G401.6 (cell line): ENCODE data around the gene SNAPC2.
"Not testable (repeated sequence)": the region's sequence is repeated elsewhere in the genome, so short reads cannot be mapped to it uniquely, and the experiment has no call there.

ENCODE experiments used
- FAIRE-seq: peaks from 2 replicates; lab custom pipeline; 2012; peaks lifted over from hg19 to GRCh38; lab: Jason Lieb, UNC

SNAPC2 gene

DNA sequence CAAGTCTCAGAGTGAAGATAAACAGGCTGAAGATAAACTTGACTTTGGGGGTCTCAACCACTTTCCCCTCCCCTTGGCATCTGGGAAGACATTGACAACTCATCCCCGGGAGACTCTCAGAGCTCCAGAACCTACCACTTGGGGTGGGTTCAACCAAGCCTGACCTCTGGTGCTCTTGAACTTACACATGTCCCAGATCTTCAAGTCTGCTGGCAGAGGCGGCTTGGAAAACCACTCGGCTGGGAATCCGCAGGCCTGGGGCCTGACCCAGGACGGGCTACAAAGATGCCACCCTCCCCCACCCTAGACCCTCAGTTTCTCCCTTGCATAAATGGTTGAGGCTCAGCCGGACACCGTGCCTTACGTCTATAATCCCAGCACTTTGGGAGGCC lies 31.3 kb upstream of the SNAPC2 start:
- no peak for FAIRE-seq

- FAIRE-seq: not testable (repeated sequence)
Observed at GRCh38 chr19:7893362-7894101, 26.6 kb upstream of the SNAPC2 start.

GRCh38 chr19:7894612-7895309 lies 25.4 kb upstream of the SNAPC2 start:
- FAIRE-seq: no peak

- FAIRE-seq: no peak
Observed at GRCh38 chr19:7895565-7895964, 24.6 kb upstream of the SNAPC2 start.

GRCh38 chr19:7897292-7897691 lies 22.8 kb upstream of the SNAPC2 start:
- FAIRE-seq: no peak

DNA sequence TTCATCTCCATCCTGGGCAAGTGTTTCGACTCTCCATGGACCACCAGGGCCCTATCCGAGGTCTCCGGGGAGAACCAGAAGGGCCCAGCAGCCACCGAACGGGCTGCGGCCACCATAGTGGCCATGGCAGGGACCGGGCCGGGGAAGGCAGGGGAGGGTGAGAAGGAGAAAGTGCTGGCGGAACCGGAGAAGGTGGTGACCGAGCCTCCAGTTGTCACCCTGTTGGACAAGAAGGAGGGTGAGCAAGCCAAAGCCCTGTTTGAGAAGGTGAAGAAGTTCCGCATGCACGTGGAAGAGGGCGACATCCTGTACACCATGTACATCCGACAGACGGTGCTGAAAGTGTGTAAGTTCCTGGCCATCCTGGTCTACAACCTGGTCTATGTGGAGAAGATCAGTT lies 21.2 kb upstream of the SNAPC2 start:
- FAIRE-seq: no peak

DNA sequence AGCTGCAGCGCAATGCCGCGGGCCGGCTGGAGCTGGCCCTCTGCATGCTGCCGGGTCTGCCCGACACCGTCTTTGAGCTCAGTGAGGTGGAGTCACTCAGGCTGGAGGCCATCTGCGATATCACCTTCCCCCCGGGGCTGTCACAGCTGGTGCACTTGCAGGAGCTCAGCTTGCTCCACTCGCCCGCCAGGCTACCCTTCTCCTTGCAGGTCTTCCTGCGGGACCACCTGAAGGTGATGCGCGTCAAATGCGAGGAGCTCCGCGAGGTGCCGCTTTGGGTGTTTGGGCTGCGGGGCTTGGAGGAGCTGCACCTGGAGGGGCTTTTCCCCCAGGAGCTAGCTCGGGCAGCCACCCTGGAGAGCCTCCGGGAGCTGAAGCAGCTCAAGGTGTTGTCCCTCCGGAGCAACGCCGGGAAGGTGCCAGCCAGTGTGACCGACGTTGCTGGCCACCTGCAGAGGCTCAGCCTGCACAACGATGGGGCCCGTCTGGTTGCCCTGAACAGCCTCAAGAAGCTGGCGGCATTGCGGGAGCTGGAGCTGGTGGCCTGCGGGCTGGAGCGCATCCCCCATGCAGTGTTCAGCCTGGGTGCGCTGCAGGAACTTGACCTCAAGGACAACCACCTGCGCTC lies 20.3 kb upstream of the SNAPC2 start:
- FAIRE-seq: no peak

- no peak for FAIRE-seq
Observed at GRCh38 chr19:7900401-7900870, 19.7 kb upstream of the SNAPC2 start.

GRCh38 chr19:7900931-7901330 lies 19.2 kb upstream of the SNAPC2 start:
- FAIRE-seq: no peak

- no peak for FAIRE-seq
Observed at GRCh38 chr19:7901337-7901736, 18.8 kb upstream of the SNAPC2 start.

GRCh38 chr19:7902796-7903243 lies 17.3 kb upstream of the SNAPC2 start:
- FAIRE-seq: no peak

DNA sequence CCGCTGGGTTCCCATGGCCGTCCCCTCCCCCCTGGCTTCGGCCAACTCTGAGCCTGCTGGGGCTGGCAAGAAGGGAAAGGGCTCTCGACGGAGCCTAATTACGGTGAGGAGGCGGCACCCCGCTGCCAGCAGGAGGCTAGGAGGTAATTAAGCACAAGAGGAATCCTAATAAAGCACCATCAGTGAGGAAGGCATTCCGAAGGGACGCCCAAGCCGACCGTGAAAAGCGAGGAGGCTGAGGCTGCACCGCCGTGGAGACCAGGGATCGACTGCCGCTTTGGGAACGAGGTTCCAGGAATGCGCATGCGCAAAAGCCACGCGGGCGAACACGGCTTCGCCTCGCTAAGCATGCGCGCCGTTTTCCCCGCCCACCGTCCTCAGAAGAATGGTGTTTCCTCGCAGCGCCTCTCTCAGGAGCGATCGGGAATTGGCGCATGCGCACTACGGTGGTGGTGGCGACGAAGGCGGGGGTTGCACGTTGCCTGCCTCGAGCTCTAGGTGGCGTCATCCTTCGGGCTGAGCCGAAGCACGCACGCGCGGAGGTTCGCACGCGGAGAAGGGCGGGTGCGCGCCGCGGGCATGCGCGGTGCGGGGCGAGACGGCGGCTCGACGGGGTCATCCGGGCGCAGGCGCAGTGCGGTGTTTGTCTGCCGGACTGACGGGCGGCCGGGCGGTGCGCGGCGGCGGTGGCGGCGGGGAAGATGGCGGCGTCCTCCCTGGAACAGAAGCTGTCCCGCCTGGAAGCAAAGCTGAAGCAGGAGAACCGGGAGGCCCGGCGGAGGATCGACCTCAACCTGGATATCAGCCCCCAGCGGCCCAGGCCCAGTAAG lies 16.7 kb upstream of the SNAPC2 start, which contains the start of gene MAP2K7:
MAP2K7 (plus strand) TSS at position 634 of the 830 bp plus-strand sequence; CDS start at position 702, 68 bp downstream.
- FAIRE-seq: peak; percentile 98

DNA sequence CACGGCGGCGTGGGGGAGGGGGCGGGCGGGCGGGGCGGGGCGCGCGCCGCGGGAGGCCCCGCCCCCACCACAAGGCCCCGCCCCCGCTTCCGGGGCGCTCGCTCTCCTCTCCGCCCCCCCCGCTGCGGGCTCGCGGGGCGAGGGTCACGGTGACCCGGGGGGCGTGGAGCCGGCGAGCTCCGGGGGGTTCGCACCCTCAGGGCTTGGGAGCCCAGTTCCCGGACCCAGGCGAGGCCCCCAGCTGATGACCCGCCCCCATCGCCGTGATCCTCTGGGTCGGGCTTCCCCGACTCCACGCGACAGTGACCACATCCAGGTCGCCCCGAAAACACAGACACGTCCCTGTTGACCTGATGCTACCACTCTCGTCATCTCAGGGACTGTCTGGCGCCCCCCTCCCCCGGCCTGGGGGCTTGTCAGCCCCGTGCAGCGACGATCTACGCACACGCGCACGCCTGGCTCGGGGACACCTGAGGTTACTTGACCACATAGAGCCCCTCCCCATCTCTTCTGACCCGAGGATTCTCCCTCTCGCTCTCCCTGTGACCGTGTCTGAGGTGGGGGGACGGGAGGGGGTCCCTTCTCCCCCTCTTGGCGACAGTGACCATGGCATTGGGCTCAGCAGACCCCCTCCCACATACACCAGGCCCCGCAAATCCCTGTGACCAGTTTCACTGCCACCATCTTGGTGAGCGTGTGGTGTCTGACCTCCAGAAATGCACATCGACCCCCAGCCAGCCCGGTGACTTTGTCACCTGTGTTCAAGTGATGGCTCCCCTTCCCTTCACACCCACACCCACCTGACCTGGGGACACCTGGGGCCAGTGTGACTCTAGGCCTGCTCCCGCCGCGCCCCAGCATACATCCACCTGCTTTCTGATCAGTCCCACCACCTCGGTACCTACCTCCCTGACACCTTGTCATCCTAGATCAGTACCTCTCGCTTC lies 15.8 kb upstream of the SNAPC2 start:
- FAIRE-seq: no peak

GRCh38 chr19:7905268-7905667 lies 14.9 kb upstream of the SNAPC2 start:
- FAIRE-seq: no peak

- no peak for FAIRE-seq
Observed at GRCh38 chr19:7905859-7906258, 14.3 kb upstream of the SNAPC2 start.

DNA sequence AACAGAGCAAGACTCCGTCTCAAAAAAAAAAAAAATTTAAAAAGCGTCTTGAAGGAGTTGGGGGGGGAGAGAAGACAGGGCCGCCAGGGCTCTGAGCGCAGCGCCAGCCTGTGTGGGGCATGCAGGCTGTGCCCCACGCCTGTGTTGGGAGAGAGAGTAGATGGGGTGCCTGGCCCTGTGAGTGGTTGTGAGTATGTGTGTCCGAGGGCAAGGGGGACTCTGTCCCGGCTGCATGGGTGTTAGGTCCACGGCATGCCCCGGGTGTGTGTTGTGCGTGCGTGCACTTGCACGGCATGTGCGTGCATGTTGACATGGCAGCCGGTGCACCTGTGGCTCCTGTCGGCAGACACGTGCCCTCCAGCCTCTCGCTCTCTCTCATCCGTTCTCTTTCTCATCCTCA lies 13.0 kb upstream of the SNAPC2 start:
- FAIRE-seq: no peak

DNA sequence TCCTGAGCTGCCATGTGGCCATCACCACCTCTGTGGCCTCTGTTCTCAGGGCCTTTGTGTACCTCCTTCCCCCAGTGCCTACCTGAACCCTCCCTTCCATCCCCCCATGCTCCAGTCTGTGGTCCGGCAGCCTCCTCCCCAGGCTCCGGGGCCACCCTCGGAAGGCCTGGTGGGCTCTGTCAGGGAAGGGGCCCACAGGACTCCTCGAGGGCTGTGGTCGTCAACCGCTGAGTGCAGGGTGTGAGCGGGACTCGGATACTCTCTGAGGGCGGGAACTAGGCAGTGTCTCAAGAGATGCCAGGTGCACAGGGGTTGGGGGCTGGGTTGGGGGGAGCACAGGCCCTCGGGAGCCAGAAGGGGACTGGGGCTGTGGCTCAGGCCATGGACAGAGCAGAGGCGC lies 12.6 kb upstream of the SNAPC2 start:
- no peak for FAIRE-seq

GRCh38 chr19:7908078-7908699 lies 11.9 kb upstream of the SNAPC2 start:
- FAIRE-seq: no peak

DNA sequence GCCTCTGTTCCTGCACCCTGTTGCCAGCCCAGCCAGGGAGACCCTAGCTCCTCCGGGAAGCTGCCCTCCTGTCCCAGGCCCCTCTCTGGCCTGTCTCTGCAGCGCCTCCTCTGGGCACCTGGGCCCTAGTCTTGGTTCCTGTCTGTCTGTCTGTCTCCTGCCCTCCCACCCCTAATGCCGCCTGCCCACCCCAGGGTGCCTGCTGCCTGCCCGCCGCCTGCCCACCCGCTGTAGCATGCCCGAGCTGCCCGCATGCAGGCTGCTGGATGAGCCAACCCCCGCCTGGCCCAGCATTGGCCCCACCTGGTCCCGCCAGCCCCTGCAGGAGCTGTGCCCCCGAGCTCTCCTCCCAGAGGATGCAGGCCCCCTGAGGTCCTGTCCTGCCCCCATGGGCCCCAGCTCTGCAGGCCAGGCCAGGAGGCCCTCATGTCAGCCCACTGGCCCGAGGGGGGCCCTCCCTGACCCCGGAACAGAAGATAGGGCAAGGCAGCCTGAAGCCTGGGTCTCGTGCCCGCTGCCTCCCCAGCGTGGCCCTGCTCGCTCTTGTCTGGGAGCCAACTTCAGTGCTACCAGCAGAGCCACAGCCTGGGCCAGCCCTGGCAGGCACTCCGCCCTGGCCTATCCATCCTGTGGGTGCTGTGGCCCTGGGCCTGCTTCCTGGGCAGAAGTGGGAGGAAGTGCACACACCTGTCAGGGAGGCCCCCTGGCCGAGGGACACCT lies 11.2 kb upstream of the SNAPC2 start:
- no peak for FAIRE-seq
